ENCODE results near the gene CASZ1. TPM values are rescaled to one million over a fixed set of nuclear protein-coding genes. Genes with fewer than 3 reads are reported as not detected.
A peak's percentile ranks its signal among the peaks of the same experiment; 100 is the strongest.

The CASZ1 gene
- total and polyA plus RNA-seq, 9 of the 15 experiments (the other 6 are each of a cell fraction or from before 2014, with no cell fraction given) = 0.01 to 4.0 (median 0.76) TPM; not detected in 1

GRCh38 chr1:10623686-10624145, 172.7 kb downstream of the CASZ1 start (continued):
- TF ChIP-seq TCF15 (CRISPR knock-in tag; IDR thresholded peaks at IDR 0.05) = no peak

GRCh38 chr1:10622910-10623685, 173.3 kb downstream of the CASZ1 start:
- no peaks in the 10 kb centered on the region for H4K20me1 ChIP-seq (replicated peaks; ENCODE audit: control insufficient read depth, insufficient read depth, low read length)
- H3K9ac ChIP-seq (ENCODE audit: insufficient read depth in 1 of 2, low read depth in 2 of 2, low read length in 2 of 2) = peak overlapping the region in 1 of 2 experiments; percentile 6; a peak in 1 of 4 replicates
- POLR2A ChIA-PET = interaction anchor here (1.0 to 2.5 kb wide), 2 partner anchors 12 to 15 kb away, joined by 4 to 11 read pairs; no protein-coding TSS in a partner anchor
- H3K4me3 ChIP-seq = no peak overlapping the region
- no peak overlapping the region for H3K4me2 ChIP-seq (ENCODE audit: insufficient read depth, low read length)
- CTCF ChIA-PET (ENCODE audit: low intra/inter-chr PET ratio) = no interaction called here
- H3K9me3 ChIP-seq (replicated peaks; ENCODE audit: control insufficient read depth, insufficient read depth, low read depth, low read length) = no peaks in the 10 kb centered on the region
- 88% methylated on average over 21 of the region's 24 CpGs for WGBS (ENCODE audit: insufficient coverage, low coverage, missing lambda C conversion rate)
- H3K4me1 ChIP-seq (replicated peaks in 1 of 2; ENCODE audit: control insufficient read depth in 2 of 2, insufficient read depth in 2 of 2, low read length in 2 of 2) = peaks cover 0 to 8% of the 10 kb centered on the region in 2 experiments; a peak in 1 of 5 replicates
- BruUV-seq (replicated peaks) = no TSS peak
- DNase-seq (ENCODE audit: extremely low read depth in 1 of 4, low spot score in 3 of 4) = no peak
- H3K27me3 ChIP-seq (ENCODE audit: control insufficient read depth in 2 of 2, insufficient read depth in 2 of 2, low read length in 2 of 2) = no peaks in the 10 kb centered on the region
- H3K79me2 ChIP-seq (ENCODE audit: control insufficient read depth, insufficient read depth, low read length) = no peaks in the 10 kb centered on the region
- FAIRE-seq = no peak
- ATAC-seq = no peak
- H3K27ac ChIP-seq (ENCODE audit: extremely low read depth, low read depth, low read length) = no peak overlapping the region
- in situ Hi-C loops (cut with MboI) = no loop called here
- H3K9me1 ChIP-seq (ENCODE audit: control insufficient read depth, insufficient read depth, low read length) = no peaks in the 10 kb centered on the region
- intact Hi-C loops (cut with micrococcal nuclease) = no loop called here
- peaks cover 26% of the 10 kb centered on the region; the same call in 1 of the 3 replicates for H3K36me3 ChIP-seq (ENCODE audit: control insufficient read depth, insufficient read depth, low read length)
- H2AFZ ChIP-seq (ENCODE audit: low read depth, low read length) = no peak overlapping the region
- TF ChIP-seq GTF2B (IDR thresholded peaks at IDR 0.05; ENCODE audit: extremely low read depth, insufficient read length) = no peak
- no peak for TF ChIP-seq ZMIZ1 (IDR thresholded peaks at IDR 0.05; ENCODE audit: low read depth in 2 of 2, low read length in 2 of 2)
- TF ChIP-seq KHSRP (IDR thresholded peaks at IDR 0.05) = no peak
- TF ChIP-seq NR0B1 (IDR thresholded peaks at IDR 0.05; ENCODE audit: partially characterized antibody) = no peak
- TF ChIP-seq JUND (IDR thresholded peaks at IDR 0.05; ENCODE audit: borderline replicate concordance, low read depth, low read length) = no peak
- no peak for TF ChIP-seq JUND (tag; IDR thresholded peaks at IDR 0.05; ENCODE audit: borderline replicate concordance, low read depth, low read length)
- no peak for TF ChIP-seq ILF3 (IDR thresholded peaks at IDR 0.05; ENCODE audit: borderline replicate concordance)
- TF ChIP-seq BRD9 (IDR thresholded peaks at IDR 0.05; ENCODE audit: low read depth, partially characterized antibody) = no peak
- TF ChIP-seq CTCF (IDR thresholded peaks at IDR 0.05 in 2 of 3, conservative IDR thresholded peaks at IDR 0.05 in 1 of 3; ENCODE audit: insufficient read depth in 2 of 3, low read depth in 1 of 3, low read length in 3 of 3) = no peak
